ENCODE results near the gene RTF1. TPM values are rescaled to one million over a fixed set of nuclear protein-coding genes. Genes with fewer than 3 reads are reported as not detected.

RTF1 gene
- total and polyA plus RNA-seq, 2 donors (not counting 3 experiments of a cell fraction or from before 2014, with no cell fraction given): 19.2 to 40.6 TPM

DNA sequence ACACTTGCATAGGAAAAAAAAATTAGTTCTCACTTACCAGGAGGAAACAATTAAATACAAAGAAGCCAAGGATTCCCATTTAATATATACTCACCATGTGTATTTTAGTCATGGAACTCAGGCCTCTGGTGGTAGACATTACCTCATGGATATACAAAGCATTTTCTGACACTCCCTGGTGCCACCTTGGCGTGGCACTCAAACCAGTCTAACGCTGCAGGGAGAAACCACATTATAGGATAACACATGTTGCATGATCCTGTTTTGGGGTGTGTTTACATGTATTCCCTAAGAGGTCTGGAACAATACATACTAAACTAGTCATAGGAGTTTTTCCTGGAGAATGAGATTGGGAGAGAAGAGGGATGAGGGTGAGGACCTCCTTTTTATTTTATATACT lies 5.9 kb upstream of the RTF1 start:
- H4K20me1 ChIP-seq (replicated peaks; ENCODE audit: control insufficient read depth, extremely low read depth, insufficient read depth, low read length): no peaks in the 10 kb centered on the region

GRCh38 chr15:41411441-41411840 lies 5.5 kb upstream of the RTF1 start:
- Histone ChIP-seq H3K4me1 (ENCODE audit: control insufficient read depth, extremely low read depth, insufficient read depth, low read length) (peaks cover 3% of the 10 kb centered on the region), H3K9me3 (replicated peaks; ENCODE audit: control insufficient read depth, insufficient read depth, low read length) (no peaks in the 10 kb centered on the region), H3K36me3 (ENCODE audit: control insufficient read depth in 2 of 2, extremely low read depth in 1 of 2, insufficient read depth in 2 of 2, low read length in 2 of 2) (no peaks in the 10 kb centered on the region), H2AFZ (ENCODE audit: low read depth, low read length) (no peak overlapping the region), H3K9me1 (replicated peaks; ENCODE audit: control insufficient read depth, extremely low read depth, insufficient read depth, low read length) (no peaks in the 10 kb centered on the region), H3K9ac (replicated peaks; ENCODE audit: extremely low read depth, insufficient read depth, low read length) (no peak overlapping the region), H3K27me3 (ENCODE audit: control insufficient read depth in 2 of 2, insufficient read depth in 2 of 2, low read length in 2 of 2) (no peaks in the 10 kb centered on the region), H3K4me2 (ENCODE audit: insufficient read depth, low read length) (no peak overlapping the region), H4K20me1 (replicated peaks; ENCODE audit: control insufficient read depth, extremely low read depth, insufficient read depth, low read length) (no peaks in the 10 kb centered on the region), H3K27ac (ENCODE audit: insufficient read depth, low read depth, low read length) (no peak overlapping the region), H3K79me2 (ENCODE audit: control insufficient read depth, insufficient read depth, low read length) (peaks cover 7% of the 10 kb centered on the region), H3K4me3 (replicated peaks in 1 of 3; ENCODE audit: insufficient read depth in 1 of 3, low read depth in 1 of 3, low read length in 3 of 3) (no peak overlapping the region)
- DNase-seq (ENCODE audit: low read depth, low spot score) (no peak), FAIRE-seq (no peak)
- CTCF ChIA-PET: no interaction called here
- intact Hi-C loops (cut with micrococcal nuclease) (no loop called here), dilution Hi-C loops (cut with MboI; ENCODE audit: extremely low pct_ligation_motif_present, low sequenced_read_pairs) (no loop called here)
- TF ChIP-seq EZH2 (IDR thresholded peaks at IDR 0.05; ENCODE audit: borderline replicate concordance, low read depth, low read length, severe bottlenecking): no peak
- TF ChIP-seq POLR2A (IDR thresholded peaks at IDR 0.05; ENCODE audit: low read depth, low read length): no peak
- TF ChIP-seq GATA2 (IDR thresholded peaks at IDR 0.05; ENCODE audit: insufficient read depth, insufficient read length, low read depth, low read length): no peak
- TF ChIP-seq, protein P1, sequence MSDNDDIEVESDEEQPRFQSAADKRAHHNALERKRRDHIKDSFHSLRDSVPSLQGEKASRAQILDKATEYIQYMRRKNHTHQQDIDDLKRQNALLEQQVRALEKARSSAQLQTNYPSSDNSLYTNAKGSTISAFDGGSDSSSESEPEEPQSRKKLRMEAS (IDR thresholded peaks at IDR 0.05; ENCODE audit: insufficient read depth, insufficient read length): no peak
- TF ChIP-seq POLR2AphosphoS5 (IDR thresholded peaks at IDR 0.05; ENCODE audit: insufficient read depth, low read depth, low read length): no peak
- no peak for TF ChIP-seq FOS (IDR thresholded peaks at IDR 0.05; ENCODE audit: borderline replicate concordance, insufficient read depth, low read length)
- no peak for TF ChIP-seq JUN (IDR thresholded peaks at IDR 0.05; ENCODE audit: borderline replicate concordance, insufficient read depth, insufficient read length, low read depth)
- TF ChIP-seq, protein P2, sequence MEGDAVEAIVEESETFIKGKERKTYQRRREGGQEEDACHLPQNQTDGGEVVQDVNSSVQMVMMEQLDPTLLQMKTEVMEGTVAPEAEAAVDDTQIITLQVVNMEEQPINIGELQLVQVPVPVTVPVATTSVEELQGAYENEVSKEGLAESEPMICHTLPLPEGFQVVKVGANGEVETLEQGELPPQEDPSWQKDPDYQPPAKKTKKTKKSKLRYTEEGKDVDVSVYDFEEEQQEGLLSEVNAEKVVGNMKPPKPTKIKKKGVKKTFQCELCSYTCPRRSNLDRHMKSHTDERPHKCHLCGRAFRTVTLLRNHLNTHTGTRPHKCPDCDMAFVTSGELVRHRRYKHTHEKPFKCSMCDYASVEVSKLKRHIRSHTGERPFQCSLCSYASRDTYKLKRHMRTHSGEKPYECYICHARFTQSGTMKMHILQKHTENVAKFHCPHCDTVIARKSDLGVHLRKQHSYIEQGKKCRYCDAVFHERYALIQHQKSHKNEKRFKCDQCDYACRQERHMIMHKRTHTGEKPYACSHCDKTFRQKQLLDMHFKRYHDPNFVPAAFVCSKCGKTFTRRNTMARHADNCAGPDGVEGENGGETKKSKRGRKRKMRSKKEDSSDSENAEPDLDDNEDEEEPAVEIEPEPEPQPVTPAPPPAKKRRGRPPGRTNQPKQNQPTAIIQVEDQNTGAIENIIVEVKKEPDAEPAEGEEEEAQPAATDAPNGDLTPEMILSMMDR (IDR thresholded peaks at IDR 0.05; ENCODE audit: extremely low read depth in 1 of 2, insufficient read depth in 1 of 2, low read depth in 1 of 2, low read length in 2 of 2): no peak
- TF ChIP-seq MYC (IDR thresholded peaks at IDR 0.05; ENCODE audit: low read depth, low read length): no peak
- POLR2A ChIA-PET: no interaction called here
- no TSS peak for BruUV-seq (replicated peaks)

More for the DNA sequence above, 5.9 kb upstream of the RTF1 start:
- DNase-seq (ENCODE audit: low read depth, low spot score) (no peak), FAIRE-seq (no peak)
- intact Hi-C loops (cut with micrococcal nuclease) (no loop called here), dilution Hi-C loops (cut with MboI; ENCODE audit: extremely low pct_ligation_motif_present, low sequenced_read_pairs) (no loop called here)
- Histone ChIP-seq H3K9ac (replicated peaks; ENCODE audit: extremely low read depth, insufficient read depth, low read length) (no peak overlapping the region), H3K9me3 (replicated peaks; ENCODE audit: control insufficient read depth, insufficient read depth, low read length) (no peaks in the 10 kb centered on the region), H3K4me1 (ENCODE audit: control insufficient read depth, extremely low read depth, insufficient read depth, low read length) (no peaks in the 10 kb centered on the region), H3K27me3 (ENCODE audit: control insufficient read depth in 2 of 2, insufficient read depth in 2 of 2, low read length in 2 of 2) (no peaks in the 10 kb centered on the region), H3K79me2 (ENCODE audit: control insufficient read depth, insufficient read depth, low read length) (peaks cover 3% of the 10 kb centered on the region), H3K27ac (ENCODE audit: insufficient read depth, low read depth, low read length) (no peak overlapping the region), H3K9me1 (replicated peaks; ENCODE audit: control insufficient read depth, extremely low read depth, insufficient read depth, low read length) (no peaks in the 10 kb centered on the region), H3K36me3 (ENCODE audit: control insufficient read depth in 2 of 2, extremely low read depth in 1 of 2, insufficient read depth in 2 of 2, low read length in 2 of 2) (no peaks in the 10 kb centered on the region), H3K4me3 (replicated peaks in 1 of 3; ENCODE audit: insufficient read depth in 1 of 3, low read depth in 1 of 3, low read length in 3 of 3) (no peak overlapping the region), H2AFZ (ENCODE audit: low read depth, low read length) (no peak overlapping the region), H3K4me2 (ENCODE audit: insufficient read depth, low read length) (no peak overlapping the region)
- no TSS peak for BruUV-seq (replicated peaks)
- TF ChIP-seq POLR2AphosphoS5 (IDR thresholded peaks at IDR 0.05; ENCODE audit: insufficient read depth, low read depth, low read length): no peak
- TF ChIP-seq FOS (IDR thresholded peaks at IDR 0.05; ENCODE audit: borderline replicate concordance, insufficient read depth, low read length): no peak
- TF ChIP-seq, protein P2 (IDR thresholded peaks at IDR 0.05; ENCODE audit: extremely low read depth in 1 of 2, insufficient read depth in 1 of 2, low read depth in 1 of 2, low read length in 2 of 2): no peak
- CTCF ChIA-PET: no interaction called here
- POLR2A ChIA-PET: no interaction called here

Data from endothelial cell of umbilical vein (primary cell).